ENCODE measurements around the gene USP34. TPM values are rescaled to one million over a fixed set of nuclear protein-coding genes. Genes with fewer than 3 reads are reported as not detected.

USP34 gene
- total RNA-seq, 1 donor from 2014 or later = 157 TPM

DNA sequence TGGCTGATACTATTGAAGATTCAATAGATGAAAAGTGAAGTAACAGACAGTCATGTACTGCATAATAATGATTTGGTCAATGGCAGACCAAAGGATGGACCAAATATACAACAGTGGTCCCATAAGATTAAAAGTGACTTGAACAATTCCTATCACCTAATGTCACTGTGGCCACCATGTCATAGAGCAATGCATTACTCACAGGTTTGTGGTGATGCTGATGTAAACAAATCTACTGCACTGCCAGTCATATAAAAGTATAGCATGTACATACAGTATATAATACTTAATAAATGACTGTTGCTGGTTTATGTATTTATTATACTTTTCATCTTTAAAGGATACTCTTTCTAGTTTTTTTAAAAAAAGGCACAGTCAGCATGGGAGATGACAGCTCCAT, 99.9 kb downstream of the USP34 start:
- Mint-ChIP-seq H3K27ac (no peak overlapping the region), H3K9me3 (no peaks in the 10 kb centered on the region), H3K27me3 (ENCODE audit: low read depth) (no peaks in the 10 kb centered on the region), H3K4me1 (peaks cover 6% of the 10 kb centered on the region), H3K4me3 (no peak overlapping the region), H3K36me3 (peaks cover 43% of the 10 kb centered on the region)
- TF ChIP-seq, protein P1, sequence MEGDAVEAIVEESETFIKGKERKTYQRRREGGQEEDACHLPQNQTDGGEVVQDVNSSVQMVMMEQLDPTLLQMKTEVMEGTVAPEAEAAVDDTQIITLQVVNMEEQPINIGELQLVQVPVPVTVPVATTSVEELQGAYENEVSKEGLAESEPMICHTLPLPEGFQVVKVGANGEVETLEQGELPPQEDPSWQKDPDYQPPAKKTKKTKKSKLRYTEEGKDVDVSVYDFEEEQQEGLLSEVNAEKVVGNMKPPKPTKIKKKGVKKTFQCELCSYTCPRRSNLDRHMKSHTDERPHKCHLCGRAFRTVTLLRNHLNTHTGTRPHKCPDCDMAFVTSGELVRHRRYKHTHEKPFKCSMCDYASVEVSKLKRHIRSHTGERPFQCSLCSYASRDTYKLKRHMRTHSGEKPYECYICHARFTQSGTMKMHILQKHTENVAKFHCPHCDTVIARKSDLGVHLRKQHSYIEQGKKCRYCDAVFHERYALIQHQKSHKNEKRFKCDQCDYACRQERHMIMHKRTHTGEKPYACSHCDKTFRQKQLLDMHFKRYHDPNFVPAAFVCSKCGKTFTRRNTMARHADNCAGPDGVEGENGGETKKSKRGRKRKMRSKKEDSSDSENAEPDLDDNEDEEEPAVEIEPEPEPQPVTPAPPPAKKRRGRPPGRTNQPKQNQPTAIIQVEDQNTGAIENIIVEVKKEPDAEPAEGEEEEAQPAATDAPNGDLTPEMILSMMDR (IDR thresholded peaks at IDR 0.05; ENCODE audit: unreplicated experiment) = no peak
- DNase-seq (ENCODE audit: low spot score in 2 of 2, unreplicated experiment in 2 of 2) = no peak

DNA sequence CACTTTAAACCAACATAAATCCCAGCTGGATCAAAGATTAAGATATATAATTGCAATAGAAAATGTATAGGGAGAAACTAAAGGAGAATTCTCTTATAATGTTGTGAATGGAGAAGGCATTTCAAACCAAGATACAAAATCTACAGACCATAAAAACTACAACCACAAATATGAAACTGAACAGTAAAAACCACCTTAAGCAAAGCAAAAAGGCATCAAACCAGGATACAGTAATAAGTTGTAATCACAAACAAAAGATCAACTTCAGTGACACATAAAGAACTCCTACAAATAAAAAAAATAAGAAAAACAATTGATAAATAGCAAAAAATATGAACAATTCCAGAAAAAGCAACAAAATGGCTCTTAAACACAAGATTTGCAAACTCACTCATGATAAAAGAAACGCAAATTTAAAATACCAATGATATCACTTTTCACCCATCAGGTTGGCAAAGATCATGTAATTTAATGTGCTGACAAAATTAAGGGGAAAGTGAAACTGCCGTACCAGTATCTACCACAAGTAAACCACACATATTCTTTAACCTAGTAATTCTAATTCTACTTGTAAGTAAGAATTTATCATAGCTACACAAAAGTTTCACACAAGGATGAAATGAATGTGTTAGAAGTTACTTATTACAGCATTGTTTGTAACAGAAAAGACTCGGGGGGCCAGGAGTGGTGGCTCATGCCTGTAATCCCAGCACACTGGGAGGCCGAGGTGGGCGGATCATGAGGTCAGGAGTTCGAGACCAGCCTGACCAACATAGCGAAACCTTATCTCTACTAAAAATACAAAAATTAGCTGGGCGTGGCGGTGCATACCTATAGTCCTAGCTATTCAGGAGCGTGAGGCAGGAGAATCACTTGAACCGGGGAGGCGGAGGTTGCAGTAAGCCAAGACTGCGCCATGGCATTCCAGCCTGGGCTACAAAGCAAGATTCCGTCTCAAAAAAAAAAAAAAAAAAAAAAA, 101.9 kb downstream of the USP34 start:
- Mint-ChIP-seq H3K27me3 (ENCODE audit: low read depth) (no peaks in the 10 kb centered on the region), H3K36me3 (peaks cover 35% of the 10 kb centered on the region), H3K9me3 (no peaks in the 10 kb centered on the region), H3K4me3 (no peak overlapping the region), H3K27ac (peak overlapping the region; percentile 12), H3K4me1 (peaks cover 6% of the 10 kb centered on the region)
- no peak for DNase-seq (ENCODE audit: low spot score in 2 of 2, unreplicated experiment in 2 of 2)
- TF ChIP-seq, protein P1 (IDR thresholded peaks at IDR 0.05; ENCODE audit: unreplicated experiment) = no peak

DNA sequence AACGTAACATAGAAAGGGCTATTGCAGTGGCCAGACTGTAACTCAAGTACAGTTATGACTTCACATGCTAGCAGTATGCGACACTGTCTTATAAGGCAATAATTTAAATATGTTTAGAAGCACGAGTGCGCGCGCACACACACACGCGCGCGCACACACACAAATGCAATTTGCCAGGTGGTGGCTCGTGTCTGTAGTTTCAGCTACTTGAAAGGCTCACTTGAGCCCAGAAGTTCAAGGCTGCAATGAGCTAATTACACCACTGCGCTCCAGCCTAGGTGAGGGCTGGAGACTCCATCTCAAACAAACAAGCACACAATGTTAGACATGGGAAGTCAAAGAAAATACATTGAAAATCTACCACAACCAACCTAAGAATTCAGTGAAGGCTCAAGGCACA, 103.7 kb downstream of the USP34 start:
- TF ChIP-seq, protein P1 (IDR thresholded peaks at IDR 0.05; ENCODE audit: unreplicated experiment) = no peak
- H3K4me3 Mint-ChIP-seq = no peak overlapping the region
- H3K27me3 Mint-ChIP-seq (ENCODE audit: low read depth) = no peaks in the 10 kb centered on the region
- H3K27ac Mint-ChIP-seq = no peak overlapping the region
- H3K36me3 Mint-ChIP-seq = peaks cover 46% of the 10 kb centered on the region
- H3K4me1 Mint-ChIP-seq = peaks cover 6% of the 10 kb centered on the region
- DNase-seq (ENCODE audit: low spot score in 2 of 2, unreplicated experiment in 2 of 2) = no peak
- H3K9me3 Mint-ChIP-seq = peaks cover 15% of the 10 kb centered on the region

DNA sequence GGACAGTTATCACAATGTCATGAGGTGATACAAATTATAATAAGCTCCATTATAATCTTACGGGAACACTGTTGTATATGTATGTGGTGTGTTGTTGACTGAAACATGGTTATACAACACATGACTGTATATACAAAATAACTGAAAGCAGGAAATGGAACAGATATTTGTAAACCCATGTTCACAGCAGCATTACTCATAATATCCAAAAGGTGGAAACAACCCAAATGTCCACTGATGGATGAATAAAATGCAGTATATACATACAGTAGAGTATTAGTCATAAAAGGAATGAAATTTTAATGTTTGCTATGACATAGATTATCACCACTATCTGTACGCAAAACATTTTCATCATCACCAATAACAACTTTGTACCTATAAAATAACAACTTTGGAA, 107.3 kb downstream of the USP34 start:
- no peaks in the 10 kb centered on the region for H3K27me3 Mint-ChIP-seq (ENCODE audit: low read depth)
- H3K27ac Mint-ChIP-seq = no peak overlapping the region
- no peak overlapping the region for H3K4me3 Mint-ChIP-seq
- DNase-seq (ENCODE audit: low spot score in 2 of 2, unreplicated experiment in 2 of 2) = no peak
- peaks cover 17% of the 10 kb centered on the region for H3K9me3 Mint-ChIP-seq
- H3K36me3 Mint-ChIP-seq = peaks cover 50% of the 10 kb centered on the region
- H3K4me1 Mint-ChIP-seq = peaks cover 8% of the 10 kb centered on the region
- TF ChIP-seq, protein P1 (IDR thresholded peaks at IDR 0.05; ENCODE audit: unreplicated experiment) = no peak

DNA sequence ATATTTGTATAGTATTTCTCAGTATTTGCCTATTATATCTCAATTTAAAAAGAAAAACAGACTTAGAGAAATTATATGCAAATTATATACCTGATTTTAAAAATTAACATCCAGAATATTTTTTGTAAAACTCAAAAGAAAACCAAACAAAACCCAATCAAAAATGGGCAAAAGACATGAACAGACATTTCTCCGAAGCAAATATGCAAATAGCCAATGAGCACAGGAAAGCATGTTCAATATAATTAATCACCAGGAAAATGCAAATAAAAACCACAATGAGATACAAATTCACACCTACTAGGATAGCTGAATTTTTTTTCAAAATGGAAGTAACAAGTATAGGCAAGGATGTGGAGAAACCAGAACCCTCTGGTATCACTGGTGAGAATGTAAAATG, 108.0 kb downstream of the USP34 start:
- Mint-ChIP-seq H3K9me3 (peaks cover 17% of the 10 kb centered on the region), H3K4me3 (no peak overlapping the region), H3K36me3 (peaks cover 47% of the 10 kb centered on the region), H3K4me1 (peaks cover 11% of the 10 kb centered on the region), H3K27ac (no peak overlapping the region), H3K27me3 (ENCODE audit: low read depth) (no peaks in the 10 kb centered on the region)
- TF ChIP-seq, protein P1 (IDR thresholded peaks at IDR 0.05; ENCODE audit: unreplicated experiment) = no peak
- DNase-seq (ENCODE audit: low spot score in 2 of 2, unreplicated experiment in 2 of 2) = no peak
